H1 (cell line): ENCODE data around the gene ERC1. TPM values are rescaled to one million over a fixed set of nuclear protein-coding genes. Genes with fewer than 3 reads are reported as not detected.

Source experiments
- CBX8 ChIP-seq: fragments of 300-800, 300-1000 bp; sonication (generic); IDR thresholded peaks from 2 replicates; pipeline ENCODE4 v1.7.1; 2016; ENCODE audit warnings: low read depth, low read length, borderline replicate concordance
- CHD1 ChIP-seq: IDR thresholded peaks from 2 replicates; pipeline ENCODE4 v1.6.1; 2012; ENCODE audit warnings: low read depth, low read length, improper control_type of control experiment
- CREB1 ChIP-seq: IDR thresholded peaks from 2 replicates; pipeline ENCODE4 v1.6.1; 2012; ENCODE audit warnings: inconsistent platforms
- JUND ChIP-seq: IDR thresholded peaks from 2 replicates; pipeline ENCODE4 v1.6.1; 2011; ENCODE audit warnings: mild to moderate bottlenecking, improper control_type of control experiment, low read length
- POU5F1 ChIP-seq: IDR thresholded peaks from 2 replicates; pipeline ENCODE4 v1.6.1; 2011; ENCODE audit warnings: low read depth, mild to moderate bottlenecking, low read length, moderate library complexity
- SUZ12 ChIP-seq: fragments of 200-600 bp; sonication (generic); IDR thresholded peaks from 2 replicates; pipeline ENCODE4 v1.6.1; 2012; ENCODE audit warnings: mild to moderate bottlenecking, inconsistent platforms, low read length, moderate library complexity, mixed read lengths
- TAF7 ChIP-seq: optimal IDR thresholded peaks from 2 replicates; pipeline ENCODE3; 2011; ENCODE audit warnings: low read depth, mild to moderate bottlenecking, inconsistent platforms, low read length, moderate library complexity, borderline replicate concordance
- polyA plus RNA-seq, 7 experiments: library from polyadenylated mRNA; depleted of rRNA in 3 of 7; stranded (reverse) in 5 of 7; unstranded in 2 of 7; fragments of >200 nt in 5 of 7; fragments of 200-250 nt in 2 of 7; gene quantifications; 1 replicate in 5 of 7; 2 replicates in 1 of 7; 4 replicates in 1 of 7; pipeline versions ENCODE4 v1.2.1 to v1.2.3, GENCODE V29; 2011 to 2013; ENCODE audit warnings: missing spikeins in 2 of 7, mixed read lengths in 2 of 7
- total RNA-seq: library from RNA; stranded (reverse); fragmentation: NEBNext Ultra II Directional; extraction: Animal tissue kit (Norgen Biotek cat#: 25700); gene quantifications from 2 replicates; pipeline ENCODE4 v1.2.1, GENCODE V29; 2021

ERC1 gene
- total and polyA plus RNA-seq, 2 of the 8 experiments (the other 6 are each of a cell fraction or from before 2014, with no cell fraction given) = 7.8 to 45.7 TPM

GRCh38 chr12:1463073-1463905 lies 472.3 kb downstream of the ERC1 start (continued):
- TF ChIP-seq CBX8 (no peak), TAF7 (no peak), POU5F1 (no peak), CHD1 (no peak), CREB1 (no peak), SUZ12 (no peak), JUND (no peak)
